Activated B cell treated with CpG ODN at 0.5 μM for 24 hours (primary cell): ENCODE data around the gene CTNND2. TPM values are rescaled to one million over a fixed set of nuclear protein-coding genes. Genes with fewer than 3 reads are reported as not detected.

Experiments used
- ATAC-seq: fragments of 200-7000 bp; cut with Tn5 transposase; one replicate; pipeline ENCODE4 v1.10.0; 2021; ENCODE audit warnings: low read depth, mild to moderate bottlenecking, moderate library complexity
- CTCF ChIA-PET: fragments of 350-600 bp; sonication (Branson Sonifier 250); formaldehyde crosslinking; loops from one replicate; lab custom pipeline; 2021; ENCODE audit warnings: antibody characterized with exemption; lab: Charles Lee
- POLR2A ChIA-PET: fragments of 350-600 bp; sonication (Branson Sonifier 250); formaldehyde crosslinking; loops from one replicate; lab custom pipeline; 2021; ENCODE audit warnings: antibody characterized with exemption; lab: Charles Lee
- DNase-seq: peaks from one replicate; pipeline ENCODE4 v3.0.0; 2022
- H3K27ac Mint-ChIP-seq: one replicate; pipeline ENCODE4 v1.8.0; 2020; ENCODE audit warnings: mixed read lengths
- H3K27me3 Mint-ChIP-seq: one replicate; pipeline ENCODE4 v1.8.0; 2021; ENCODE audit warnings: mixed read lengths
- H3K36me3 Mint-ChIP-seq: one replicate; pipeline ENCODE4 v1.8.0; 2021; ENCODE audit warnings: low read depth, mixed read lengths
- H3K4me1 Mint-ChIP-seq: one replicate; pipeline ENCODE4 v1.8.0; 2021; ENCODE audit warnings: mixed read lengths
- H3K4me3 Mint-ChIP-seq: one replicate; pipeline ENCODE4 v1.8.0; 2020; ENCODE audit warnings: mild to moderate bottlenecking, mixed read lengths
- H3K9me3 Mint-ChIP-seq: one replicate; pipeline ENCODE4 v1.8.0; 2020; ENCODE audit warnings: mixed read lengths
- intact Hi-C: fragments of 100-400 bp; cut with micrococcal nuclease; formaldehyde crosslinking; loops from one replicate; pipeline ENCODE4 v1.15.1; 2024
- total RNA-seq: library from RNA; stranded (reverse); gene quantifications from 2 replicates; pipeline ENCODE4 v1.2.3, GENCODE V29; 2022
- TF ChIP-seq, protein P1 (sequence below): fragments of 200-600 bp; IDR thresholded peaks from one replicate; pipeline ENCODE4 v1.8.0; 2022; ENCODE audit warnings: antibody characterized with exemption, mild to moderate bottlenecking

CTNND2 gene
- total RNA-seq, 1 donor from 2014 or later, result not detected

DNA sequence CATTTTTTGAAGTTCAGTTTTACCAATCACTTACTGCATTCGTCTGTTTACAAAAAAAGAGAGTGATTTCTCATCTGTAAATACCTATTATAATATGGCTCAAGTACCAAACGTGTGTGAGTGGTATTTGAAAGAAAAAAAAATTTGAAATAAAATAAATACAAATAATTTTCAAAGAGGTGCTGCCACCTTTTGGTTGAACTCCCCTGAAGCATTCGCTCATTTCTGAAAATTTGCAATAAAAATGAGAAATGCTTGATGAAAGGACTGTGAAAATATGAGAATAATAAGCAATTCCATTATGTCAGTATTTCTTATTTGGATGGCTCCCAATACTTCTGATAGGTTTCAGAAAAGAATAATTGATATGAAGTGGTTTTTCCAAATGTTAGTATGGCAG lies 409.9 kb downstream of the CTNND2 start:
- H3K27me3 Mint-ChIP-seq, result no peaks in the 10 kb centered on the region
- H3K4me3 Mint-ChIP-seq, result no peak overlapping the region
- TF ChIP-seq, protein P1, sequence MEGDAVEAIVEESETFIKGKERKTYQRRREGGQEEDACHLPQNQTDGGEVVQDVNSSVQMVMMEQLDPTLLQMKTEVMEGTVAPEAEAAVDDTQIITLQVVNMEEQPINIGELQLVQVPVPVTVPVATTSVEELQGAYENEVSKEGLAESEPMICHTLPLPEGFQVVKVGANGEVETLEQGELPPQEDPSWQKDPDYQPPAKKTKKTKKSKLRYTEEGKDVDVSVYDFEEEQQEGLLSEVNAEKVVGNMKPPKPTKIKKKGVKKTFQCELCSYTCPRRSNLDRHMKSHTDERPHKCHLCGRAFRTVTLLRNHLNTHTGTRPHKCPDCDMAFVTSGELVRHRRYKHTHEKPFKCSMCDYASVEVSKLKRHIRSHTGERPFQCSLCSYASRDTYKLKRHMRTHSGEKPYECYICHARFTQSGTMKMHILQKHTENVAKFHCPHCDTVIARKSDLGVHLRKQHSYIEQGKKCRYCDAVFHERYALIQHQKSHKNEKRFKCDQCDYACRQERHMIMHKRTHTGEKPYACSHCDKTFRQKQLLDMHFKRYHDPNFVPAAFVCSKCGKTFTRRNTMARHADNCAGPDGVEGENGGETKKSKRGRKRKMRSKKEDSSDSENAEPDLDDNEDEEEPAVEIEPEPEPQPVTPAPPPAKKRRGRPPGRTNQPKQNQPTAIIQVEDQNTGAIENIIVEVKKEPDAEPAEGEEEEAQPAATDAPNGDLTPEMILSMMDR, result no peak
- H3K4me1 Mint-ChIP-seq, result no peaks in the 10 kb centered on the region
- CTCF ChIA-PET, result no interaction called here
- POLR2A ChIA-PET, result no interaction called here
- intact Hi-C loops, result loop anchor here (1.0 to 10.0 kb wide), 3 partner anchors 630 to 1042 kb away; no protein-coding TSS in a partner anchor
- no peak overlapping the region for H3K27ac Mint-ChIP-seq
- H3K9me3 Mint-ChIP-seq, result no peaks in the 10 kb centered on the region
- no peak for DNase-seq
- no peaks in the 10 kb centered on the region for H3K36me3 Mint-ChIP-seq
- no peak for ATAC-seq

DNA sequence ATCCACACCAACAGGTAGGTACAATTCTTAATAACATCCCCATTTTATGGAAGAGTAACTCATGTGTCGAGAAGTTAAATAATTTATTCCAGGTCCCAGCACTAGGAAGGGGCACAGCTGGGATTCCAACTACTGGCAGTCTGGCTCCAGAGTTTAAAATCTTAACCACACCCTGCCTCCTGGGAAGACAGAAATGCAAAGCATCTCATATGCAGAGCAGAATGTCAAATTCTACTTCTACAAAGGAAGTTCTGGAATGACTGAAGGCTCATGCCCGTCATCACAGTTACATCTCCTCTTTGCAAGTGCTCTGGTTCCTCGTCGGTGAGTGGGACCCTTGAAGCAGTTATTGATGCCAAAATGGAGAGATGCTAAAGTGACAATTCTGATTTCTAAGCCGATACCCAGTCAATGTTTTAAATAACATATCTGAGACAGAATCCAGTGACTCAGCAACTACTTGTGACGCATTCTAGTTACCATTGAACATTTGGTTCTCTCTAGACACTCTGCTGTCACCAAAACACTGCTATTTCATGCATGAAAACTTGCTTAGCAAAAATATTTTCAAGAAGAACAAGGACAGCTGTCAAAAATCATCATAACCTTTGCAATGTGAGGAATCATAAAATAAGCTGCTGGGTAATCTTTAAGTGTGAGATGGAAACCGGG lies 412.7 kb downstream of the CTNND2 start:
- Mint-ChIP-seq H3K27me3 (no peaks in the 10 kb centered on the region), H3K27ac (no peak overlapping the region), H3K4me3 (no peak overlapping the region), H3K9me3 (peaks cover 2% of the 10 kb centered on the region), H3K36me3 (no peaks in the 10 kb centered on the region), H3K4me1 (no peaks in the 10 kb centered on the region)
- intact Hi-C loops, result loop anchor here (10.0 kb wide), 1 partner anchor 627 kb away; no protein-coding TSS in a partner anchor
- no peak for ATAC-seq
- ChIA-PET CTCF (no interaction called here), POLR2A (no interaction called here)
- no peak for DNase-seq
- TF ChIP-seq, protein P1, result no peak

DNA sequence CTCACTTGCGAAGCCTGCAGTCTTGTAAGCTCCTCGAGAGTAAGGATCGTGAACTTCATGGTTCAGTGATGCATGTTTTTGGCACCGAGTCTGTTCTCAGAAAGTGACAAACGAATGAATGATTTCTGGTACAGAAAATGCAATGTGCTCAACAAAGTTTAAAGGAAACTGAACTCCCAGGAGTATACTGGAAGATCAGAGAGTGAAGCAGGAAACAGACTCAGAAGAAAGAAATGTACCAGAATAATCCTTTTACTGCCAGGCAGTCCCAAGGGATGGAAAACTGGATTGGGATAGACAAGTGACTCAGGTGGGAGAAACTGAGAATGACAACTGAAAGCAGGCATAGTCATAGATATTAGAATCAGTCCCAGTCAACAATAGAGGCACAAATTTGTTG lies 420.6 kb downstream of the CTNND2 start:
- Mint-ChIP-seq H3K36me3 (no peaks in the 10 kb centered on the region), H3K27me3 (no peaks in the 10 kb centered on the region), H3K27ac (no peak overlapping the region), H3K9me3 (peaks cover 1% of the 10 kb centered on the region), H3K4me3 (no peak overlapping the region), H3K4me1 (no peaks in the 10 kb centered on the region)
- ATAC-seq, result no peak
- DNase-seq, result no peak
- intact Hi-C loops, result no loop called here
- TF ChIP-seq, protein P1, result no peak
- POLR2A ChIA-PET, result no interaction called here
- CTCF ChIA-PET, result no interaction called here

DNA sequence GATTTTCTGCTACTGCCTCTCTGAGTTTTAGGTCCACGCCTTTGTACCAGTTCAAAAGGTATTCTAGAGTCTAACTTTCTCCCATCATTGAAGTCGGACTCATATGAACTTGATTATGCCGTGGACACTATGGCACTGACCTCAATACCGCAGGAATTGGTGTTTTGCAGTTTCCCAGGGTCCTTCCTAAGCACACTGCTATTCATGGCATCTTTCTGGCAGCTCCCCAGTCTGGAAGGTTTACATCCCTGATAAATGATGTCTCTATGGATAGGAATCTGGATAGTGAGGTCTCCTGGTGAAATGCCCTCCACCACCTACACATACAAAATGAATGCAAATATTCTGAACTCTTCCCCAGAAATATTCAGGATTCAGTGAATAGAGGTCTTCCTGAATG lies 422.2 kb downstream of the CTNND2 start:
- no peaks in the 10 kb centered on the region for H3K36me3 Mint-ChIP-seq
- no peaks in the 10 kb centered on the region for H3K27me3 Mint-ChIP-seq
- H3K9me3 Mint-ChIP-seq, result no peaks in the 10 kb centered on the region
- ChIA-PET CTCF (no interaction called here), POLR2A (no interaction called here)
- H3K4me3 Mint-ChIP-seq, result no peak overlapping the region
- intact Hi-C loops, result no loop called here
- H3K27ac Mint-ChIP-seq, result no peak overlapping the region
- TF ChIP-seq, protein P1, result no peak
- H3K4me1 Mint-ChIP-seq, result no peaks in the 10 kb centered on the region
- DNase-seq (no peak), ATAC-seq (no peak)

DNA sequence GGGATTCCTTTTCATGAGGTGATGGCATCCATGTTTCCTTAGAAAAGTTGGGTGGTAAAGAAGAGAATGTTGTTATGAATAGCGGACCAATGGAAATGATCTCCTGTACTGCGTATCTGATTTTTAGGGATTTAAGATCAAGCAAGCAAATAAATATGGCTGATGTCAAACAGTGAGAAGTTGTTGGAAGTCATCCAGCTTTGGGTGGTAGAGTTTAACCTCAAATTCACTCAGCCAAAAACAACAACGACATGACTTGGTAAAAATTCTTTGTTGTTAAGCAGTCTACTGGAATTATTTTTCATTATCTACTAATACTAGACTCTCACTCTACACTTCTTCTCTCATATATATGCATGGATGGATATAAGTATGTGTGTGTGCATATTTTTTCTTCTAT lies 426.5 kb downstream of the CTNND2 start:
- intact Hi-C loops, result no loop called here
- Mint-ChIP-seq H3K27me3 (no peaks in the 10 kb centered on the region), H3K4me1 (no peaks in the 10 kb centered on the region), H3K27ac (no peak overlapping the region), H3K9me3 (no peaks in the 10 kb centered on the region), H3K36me3 (no peaks in the 10 kb centered on the region), H3K4me3 (no peak overlapping the region)
- TF ChIP-seq, protein P1, result no peak
- ChIA-PET CTCF (no interaction called here), POLR2A (no interaction called here)
- DNase-seq, result no peak
- ATAC-seq, result no peak
